ENCODE measurements around the gene SLC22A14.

SLC22A14 gene

DNA sequence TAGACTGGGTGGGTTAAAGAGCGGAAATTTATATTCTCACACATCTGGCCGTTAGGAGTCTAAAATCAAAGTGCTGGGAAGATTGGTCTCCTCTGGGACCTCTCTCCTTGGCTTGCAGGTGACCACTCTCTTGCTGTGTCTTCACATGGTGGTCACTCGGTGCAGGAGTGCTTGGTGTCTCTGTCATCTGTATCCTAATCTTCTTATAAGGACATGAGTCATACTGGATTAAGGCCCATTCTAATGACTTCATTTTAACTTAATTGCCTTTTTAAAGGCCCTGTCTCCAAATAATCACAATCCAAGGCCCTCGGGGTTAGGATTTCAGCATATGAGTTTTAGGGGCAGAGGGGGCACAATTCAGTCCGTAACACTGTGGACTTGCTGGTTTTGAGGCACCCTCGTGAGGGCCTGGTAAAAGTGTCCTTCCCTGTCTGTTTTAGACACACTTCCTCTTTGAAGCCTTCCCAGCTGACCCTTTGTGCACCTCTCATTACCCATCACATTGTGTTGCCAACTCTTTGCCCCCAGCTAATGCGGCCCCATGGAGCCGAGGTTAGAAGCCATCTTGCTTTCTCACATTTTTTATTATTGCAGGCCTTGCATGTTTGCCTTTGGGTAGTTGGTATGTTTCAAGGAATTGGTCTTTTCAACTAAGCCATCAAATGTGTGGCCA is 67.7 kb downstream of the SLC22A14 start:
- H3K9me3 ChIP-seq (ENCODE audit: severe bottlenecking) = no peaks in the 10 kb centered on the region
- H3K27ac ChIP-seq (ENCODE audit: poor library complexity, severe bottlenecking) = no peak overlapping the region
- no peaks in the 10 kb centered on the region for H3K27me3 ChIP-seq (ENCODE audit: insufficient read depth, poor library complexity, severe bottlenecking)
- peaks cover 17% of the 10 kb centered on the region; the same call in 1 of the 2 replicates for H3K36me3 ChIP-seq (ENCODE audit: low read depth)
- ATAC-seq (ENCODE audit: low read depth) (no peak), DNase-seq (ENCODE audit: low spot score) (no peak)
- H3K4me3 ChIP-seq (ENCODE audit: severe bottlenecking) = no peak overlapping the region
- peaks cover 4% of the 10 kb centered on the region for H3K4me1 ChIP-seq (ENCODE audit: insufficient read depth, poor library complexity, severe bottlenecking)
- TF ChIP-seq, protein P1, sequence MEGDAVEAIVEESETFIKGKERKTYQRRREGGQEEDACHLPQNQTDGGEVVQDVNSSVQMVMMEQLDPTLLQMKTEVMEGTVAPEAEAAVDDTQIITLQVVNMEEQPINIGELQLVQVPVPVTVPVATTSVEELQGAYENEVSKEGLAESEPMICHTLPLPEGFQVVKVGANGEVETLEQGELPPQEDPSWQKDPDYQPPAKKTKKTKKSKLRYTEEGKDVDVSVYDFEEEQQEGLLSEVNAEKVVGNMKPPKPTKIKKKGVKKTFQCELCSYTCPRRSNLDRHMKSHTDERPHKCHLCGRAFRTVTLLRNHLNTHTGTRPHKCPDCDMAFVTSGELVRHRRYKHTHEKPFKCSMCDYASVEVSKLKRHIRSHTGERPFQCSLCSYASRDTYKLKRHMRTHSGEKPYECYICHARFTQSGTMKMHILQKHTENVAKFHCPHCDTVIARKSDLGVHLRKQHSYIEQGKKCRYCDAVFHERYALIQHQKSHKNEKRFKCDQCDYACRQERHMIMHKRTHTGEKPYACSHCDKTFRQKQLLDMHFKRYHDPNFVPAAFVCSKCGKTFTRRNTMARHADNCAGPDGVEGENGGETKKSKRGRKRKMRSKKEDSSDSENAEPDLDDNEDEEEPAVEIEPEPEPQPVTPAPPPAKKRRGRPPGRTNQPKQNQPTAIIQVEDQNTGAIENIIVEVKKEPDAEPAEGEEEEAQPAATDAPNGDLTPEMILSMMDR (IDR thresholded peaks at IDR 0.05; ENCODE audit: poor library complexity, severe bottlenecking) = no peak

DNA sequence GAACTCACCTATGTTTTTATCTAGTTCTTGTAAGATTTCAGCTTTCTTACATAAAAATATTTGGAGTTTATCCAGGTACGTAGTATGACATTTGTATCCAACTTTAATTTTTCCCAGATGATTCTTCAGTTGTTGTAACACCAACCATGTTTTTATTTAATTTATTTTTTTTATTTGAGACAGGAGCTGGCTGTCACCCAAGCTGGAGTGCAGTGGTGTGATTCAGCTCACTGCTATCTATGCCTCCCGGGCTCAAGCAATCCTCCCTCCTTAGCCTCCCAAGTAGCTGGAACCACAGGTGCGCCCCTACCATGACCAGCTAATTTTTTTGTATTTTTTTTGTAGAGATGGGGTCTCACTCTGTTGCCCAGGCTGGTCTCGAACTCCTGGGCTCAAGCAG is 71.1 kb downstream of the SLC22A14 start:
- H3K4me3 ChIP-seq (ENCODE audit: severe bottlenecking) = no peak overlapping the region
- peaks cover 6% of the 10 kb centered on the region for H3K4me1 ChIP-seq (ENCODE audit: insufficient read depth, poor library complexity, severe bottlenecking)
- TF ChIP-seq, protein P1 (IDR thresholded peaks at IDR 0.05; ENCODE audit: poor library complexity, severe bottlenecking) = no peak
- no peak for DNase-seq (ENCODE audit: low spot score)
- H3K27ac ChIP-seq (ENCODE audit: poor library complexity, severe bottlenecking) = no peak overlapping the region
- peak; percentile 38; the same call in 2 of the 3 replicates for ATAC-seq (ENCODE audit: low read depth)
- no peaks in the 10 kb centered on the region for H3K27me3 ChIP-seq (ENCODE audit: insufficient read depth, poor library complexity, severe bottlenecking)
- peaks cover 17% of the 10 kb centered on the region for H3K36me3 ChIP-seq (ENCODE audit: low read depth)
- no peaks in the 10 kb centered on the region for H3K9me3 ChIP-seq (ENCODE audit: severe bottlenecking)

DNA sequence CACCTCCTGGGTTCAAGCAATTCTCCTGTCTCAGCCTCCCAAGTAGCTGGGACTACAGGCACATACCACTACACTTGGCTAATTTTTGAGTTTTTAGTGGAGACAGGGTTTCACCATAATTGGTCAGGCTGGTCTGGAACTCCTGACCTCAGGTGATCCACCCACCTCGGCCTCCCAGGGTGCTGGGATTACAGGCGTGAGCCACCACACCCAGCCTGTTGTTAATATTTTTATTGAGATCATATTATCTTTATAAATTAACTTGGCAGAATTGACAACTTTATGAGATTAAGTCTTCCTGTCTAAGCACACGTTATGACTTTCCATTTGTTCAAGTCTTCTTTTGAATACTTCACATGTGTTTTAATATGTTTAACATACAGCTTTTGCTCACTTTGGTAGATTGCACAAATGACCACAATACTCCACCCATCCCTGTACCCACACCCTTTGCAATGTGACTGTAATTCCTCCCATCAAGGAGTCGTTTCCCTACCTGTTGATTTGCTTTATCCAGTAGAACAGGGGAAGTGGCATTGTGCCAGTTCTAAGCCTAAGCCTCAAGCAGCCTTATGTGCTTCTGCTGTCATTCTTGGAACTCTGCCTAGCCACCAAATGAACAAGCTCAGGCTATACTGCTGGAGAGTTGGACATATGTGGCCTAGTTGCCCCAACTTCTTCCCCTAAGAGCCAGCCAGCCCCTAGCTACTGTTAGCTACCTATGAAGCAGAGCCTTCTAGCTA is 72.7 kb downstream of the SLC22A14 start:
- TF ChIP-seq, protein P1 (IDR thresholded peaks at IDR 0.05; ENCODE audit: poor library complexity, severe bottlenecking) = no peak
- ATAC-seq (ENCODE audit: low read depth) = peak; percentile 66
- no peak for DNase-seq (ENCODE audit: low spot score)
- H3K9me3 ChIP-seq (ENCODE audit: severe bottlenecking) = no peaks in the 10 kb centered on the region
- no peak overlapping the region for H3K4me3 ChIP-seq (ENCODE audit: severe bottlenecking)
- H3K27me3 ChIP-seq (ENCODE audit: insufficient read depth, poor library complexity, severe bottlenecking) = no peaks in the 10 kb centered on the region
- H3K27ac ChIP-seq (ENCODE audit: poor library complexity, severe bottlenecking) = no peak overlapping the region
- peaks cover 17% of the 10 kb centered on the region for H3K36me3 ChIP-seq (ENCODE audit: low read depth)
- H3K4me1 ChIP-seq (ENCODE audit: insufficient read depth, poor library complexity, severe bottlenecking) = peaks cover 6% of the 10 kb centered on the region

DNA sequence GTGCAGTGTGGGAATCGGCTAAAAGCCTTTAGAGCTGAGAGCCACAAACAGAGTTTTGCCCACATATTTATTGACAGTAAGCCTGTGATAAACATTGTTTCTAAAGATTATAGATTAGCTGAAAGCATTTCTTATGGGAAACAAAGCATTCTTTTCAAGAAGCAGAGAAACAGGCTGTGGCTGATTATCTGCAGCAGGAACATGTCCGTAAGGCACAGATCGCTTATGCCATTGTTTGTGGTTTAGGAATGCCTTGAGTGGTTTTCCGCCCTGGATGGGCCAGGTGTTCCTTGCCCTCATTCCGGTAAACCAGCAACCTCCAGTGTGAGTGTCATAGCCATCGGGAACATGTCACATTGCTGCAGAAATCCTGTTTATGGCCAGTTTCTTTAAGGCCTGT is 76.9 kb downstream of the SLC22A14 start:
- DNase-seq (ENCODE audit: low spot score) = no peak
- no peaks in the 10 kb centered on the region for H3K27me3 ChIP-seq (ENCODE audit: insufficient read depth, poor library complexity, severe bottlenecking)
- ATAC-seq (ENCODE audit: low read depth) = no peak
- H3K4me3 ChIP-seq (ENCODE audit: severe bottlenecking) = no peak overlapping the region
- H3K27ac ChIP-seq (ENCODE audit: poor library complexity, severe bottlenecking) = no peak overlapping the region
- H3K36me3 ChIP-seq (ENCODE audit: low read depth) = no peaks in the 10 kb centered on the region; the same call in 1 of the 2 replicates
- H3K4me1 ChIP-seq (ENCODE audit: insufficient read depth, poor library complexity, severe bottlenecking) = peaks cover 6% of the 10 kb centered on the region
- TF ChIP-seq, protein P1 (IDR thresholded peaks at IDR 0.05; ENCODE audit: poor library complexity, severe bottlenecking) = no peak
- H3K9me3 ChIP-seq (ENCODE audit: severe bottlenecking) = no peaks in the 10 kb centered on the region

DNA sequence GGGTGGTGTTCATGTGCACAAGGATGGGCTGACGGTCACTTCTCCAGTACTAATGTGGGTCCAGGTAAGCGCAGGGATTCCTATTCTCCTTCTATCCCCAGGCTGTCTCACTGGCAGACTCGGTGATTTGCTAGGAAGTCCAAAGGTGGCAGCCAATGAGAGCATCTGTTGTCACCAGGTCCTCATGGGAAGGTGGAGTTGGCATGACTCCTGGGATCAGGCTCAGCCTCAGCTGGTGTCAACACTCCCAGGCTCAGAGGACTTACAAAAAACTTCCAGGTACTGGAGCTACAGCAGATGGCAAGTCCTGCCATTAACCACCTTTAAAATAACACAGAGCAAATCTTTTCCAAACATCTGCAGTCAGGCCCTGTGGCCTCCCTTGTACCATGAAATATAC is 78.3 kb downstream of the SLC22A14 start:
- H3K27ac ChIP-seq (ENCODE audit: poor library complexity, severe bottlenecking) = no peak overlapping the region
- DNase-seq (ENCODE audit: low spot score) (no peak), ATAC-seq (ENCODE audit: low read depth) (no peak)
- TF ChIP-seq, protein P1 (IDR thresholded peaks at IDR 0.05; ENCODE audit: poor library complexity, severe bottlenecking) = no peak
- H3K4me3 ChIP-seq (ENCODE audit: severe bottlenecking) = no peak overlapping the region
- H3K27me3 ChIP-seq (ENCODE audit: insufficient read depth, poor library complexity, severe bottlenecking) = no peaks in the 10 kb centered on the region
- no peaks in the 10 kb centered on the region for H3K4me1 ChIP-seq (ENCODE audit: insufficient read depth, poor library complexity, severe bottlenecking)
- H3K9me3 ChIP-seq (ENCODE audit: severe bottlenecking) = no peaks in the 10 kb centered on the region
- H3K36me3 ChIP-seq (ENCODE audit: low read depth) = no peaks in the 10 kb centered on the region; the same call in 1 of the 2 replicates
